Astrocyte (in vitro differentiated cells and primary cell): Measurements from ENCODE around the gene NAAA. TPM values are rescaled to one million over a fixed set of nuclear protein-coding genes. Genes with fewer than 3 reads are reported as not detected.

Experiments
- DNase-seq: peaks from one replicate; pipeline ENCODE4 v3.0.0-alpha.2; 2010; ENCODE audit warnings: low read depth
- FAIRE-seq: peaks from 2 replicates; lab custom pipeline; 2011; peaks lifted over from hg19 to GRCh38; lab: Jason Lieb, UNC
- H2AFZ ChIP-seq: 2 replicates; pipeline ENCODE4 v1.6.0; 2012; ENCODE audit warnings: low read depth, low read length, inconsistent platforms
- H3K27ac ChIP-seq: 2 replicates; pipeline ENCODE4 v1.5.1; 2011; ENCODE audit warnings: low read depth, low read length, inconsistent platforms
- H3K27me3 ChIP-seq: 2 replicates; pipeline ENCODE4 v1.6.0; 2011; ENCODE audit warnings: low read length, inconsistent platforms; ENCODE audit not compliant: insufficient read depth
- H3K36me3 ChIP-seq: 2 replicates; pipeline ENCODE4 v1.5.1; 2011; ENCODE audit warnings: low read length, inconsistent platforms; ENCODE audit not compliant: insufficient read depth
- H3K4me1 ChIP-seq: 2 replicates; pipeline ENCODE4 v1.5.1; 2011; ENCODE audit warnings: low read length, inconsistent platforms; ENCODE audit not compliant: insufficient read depth
- H3K4me2 ChIP-seq: 2 replicates; pipeline ENCODE4 v1.6.0; 2012; ENCODE audit warnings: low read length, inconsistent platforms
- H3K4me3 ChIP-seq: 2 replicates; pipeline ENCODE4 v1.5.1; 2011; ENCODE audit warnings: low read depth, mild to moderate bottlenecking, low read length, inconsistent platforms; ENCODE audit not compliant: insufficient read depth
- H3K79me2 ChIP-seq: 2 replicates; pipeline ENCODE4 v1.6.0; 2012; ENCODE audit warnings: mild to moderate bottlenecking, low read length, inconsistent platforms; ENCODE audit not compliant: insufficient read depth
- H3K9ac ChIP-seq: 2 replicates; pipeline ENCODE4 v1.6.0; 2012; ENCODE audit warnings: mild to moderate bottlenecking, low read length, inconsistent platforms
- H3K9me3 ChIP-seq: 2 replicates; pipeline ENCODE4 v1.5.1; 2012; ENCODE audit warnings: low read depth, mild to moderate bottlenecking, low read length, inconsistent platforms; ENCODE audit not compliant: insufficient read depth
- H4K20me1 ChIP-seq: 2 replicates; pipeline ENCODE4 v1.6.0; 2012; ENCODE audit warnings: low read length, inconsistent platforms; ENCODE audit not compliant: insufficient read depth
- H3K27ac Mint-ChIP-seq: one replicate; pipeline ENCODE4 v1.8.0; 2021; ENCODE audit warnings: mild to moderate bottlenecking, mixed read lengths; ENCODE audit not compliant: unreplicated experiment
- H3K27me3 Mint-ChIP-seq: one replicate; pipeline ENCODE4 v1.8.0; 2021; ENCODE audit warnings: low read depth, mixed read lengths; ENCODE audit not compliant: unreplicated experiment
- H3K36me3 Mint-ChIP-seq: one replicate; pipeline ENCODE4 v1.8.0; 2021; ENCODE audit warnings: low read depth, mixed read lengths; ENCODE audit not compliant: unreplicated experiment
- H3K4me1 Mint-ChIP-seq: one replicate; pipeline ENCODE4 v1.8.0; 2021; ENCODE audit warnings: low read depth, mixed read lengths; ENCODE audit not compliant: unreplicated experiment
- H3K4me3 Mint-ChIP-seq: one replicate; pipeline ENCODE4 v1.8.0; 2021; ENCODE audit warnings: mild to moderate bottlenecking, moderate library complexity, mixed read lengths; ENCODE audit not compliant: unreplicated experiment
- H3K9me3 Mint-ChIP-seq: one replicate; pipeline ENCODE4 v1.8.0; 2021; ENCODE audit warnings: mild to moderate bottlenecking, mixed read lengths; ENCODE audit not compliant: unreplicated experiment
- EZH2 ChIP-seq: IDR thresholded peaks from 2 replicates; pipeline ENCODE4 v1.6.1; 2012; ENCODE audit warnings: mild to moderate bottlenecking, low read length, inconsistent platforms; ENCODE audit not compliant: insufficient read depth
- total RNA-seq: library from RNA; stranded (reverse); gene quantifications from 2 replicates; pipeline ENCODE4 v1.2.1, GENCODE V29; 2021
- TF ChIP-seq, protein P1 (sequence below): IDR thresholded peaks from 2 replicates; pipeline ENCODE4 v1.5.1; 2011; ENCODE audit warnings: low read depth, mild to moderate bottlenecking, inconsistent platforms, low read length, moderate library complexity; ENCODE audit not compliant: insufficient read depth

The NAAA gene
- total RNA-seq, 1 donor from 2014 or later: 13.5 TPM

DNA sequence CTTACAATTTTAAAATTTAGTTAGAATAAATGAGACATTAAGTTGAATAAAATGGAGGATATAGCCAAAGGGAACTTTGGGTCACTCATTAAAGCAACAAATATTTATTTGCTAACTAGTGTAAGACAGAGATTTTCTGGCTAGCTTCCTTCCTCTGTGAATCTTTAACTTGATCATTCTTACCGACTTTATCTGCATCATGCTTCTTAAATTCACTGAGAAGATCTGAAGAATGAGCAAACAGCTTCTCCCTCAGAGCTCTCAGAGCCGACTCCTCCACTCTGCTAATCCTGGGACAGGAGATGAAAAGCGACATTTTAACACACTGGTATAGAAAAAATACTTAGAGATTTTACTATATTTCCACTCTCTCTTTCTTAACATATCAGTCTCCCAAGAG, 73.7 kb downstream of the NAAA start:
- H3K4me1 ChIP-seq: no peaks in the 10 kb centered on the region
- H3K4me3 ChIP-seq: no peak overlapping the region
- H3K4me2 ChIP-seq: no peak overlapping the region
- DNase-seq: no peak
- Mint-ChIP-seq H3K4me1 (no peaks in the 10 kb centered on the region), H3K27me3 (peaks cover 13% of the 10 kb centered on the region), H3K4me3 (no peak overlapping the region), H3K36me3 (no peaks in the 10 kb centered on the region), H3K27ac (no peak overlapping the region), H3K9me3 (no peaks in the 10 kb centered on the region)
- no peak overlapping the region for H2AFZ ChIP-seq
- no peak for TF ChIP-seq EZH2
- TF ChIP-seq, protein P1, sequence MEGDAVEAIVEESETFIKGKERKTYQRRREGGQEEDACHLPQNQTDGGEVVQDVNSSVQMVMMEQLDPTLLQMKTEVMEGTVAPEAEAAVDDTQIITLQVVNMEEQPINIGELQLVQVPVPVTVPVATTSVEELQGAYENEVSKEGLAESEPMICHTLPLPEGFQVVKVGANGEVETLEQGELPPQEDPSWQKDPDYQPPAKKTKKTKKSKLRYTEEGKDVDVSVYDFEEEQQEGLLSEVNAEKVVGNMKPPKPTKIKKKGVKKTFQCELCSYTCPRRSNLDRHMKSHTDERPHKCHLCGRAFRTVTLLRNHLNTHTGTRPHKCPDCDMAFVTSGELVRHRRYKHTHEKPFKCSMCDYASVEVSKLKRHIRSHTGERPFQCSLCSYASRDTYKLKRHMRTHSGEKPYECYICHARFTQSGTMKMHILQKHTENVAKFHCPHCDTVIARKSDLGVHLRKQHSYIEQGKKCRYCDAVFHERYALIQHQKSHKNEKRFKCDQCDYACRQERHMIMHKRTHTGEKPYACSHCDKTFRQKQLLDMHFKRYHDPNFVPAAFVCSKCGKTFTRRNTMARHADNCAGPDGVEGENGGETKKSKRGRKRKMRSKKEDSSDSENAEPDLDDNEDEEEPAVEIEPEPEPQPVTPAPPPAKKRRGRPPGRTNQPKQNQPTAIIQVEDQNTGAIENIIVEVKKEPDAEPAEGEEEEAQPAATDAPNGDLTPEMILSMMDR: no peak
- no peak for FAIRE-seq
- H3K27ac ChIP-seq: no peak overlapping the region
- no peaks in the 10 kb centered on the region for H3K36me3 ChIP-seq
- H3K79me2 ChIP-seq: no peaks in the 10 kb centered on the region
- H3K9me3 ChIP-seq: no peaks in the 10 kb centered on the region
- no peaks in the 10 kb centered on the region for H3K27me3 ChIP-seq
- H4K20me1 ChIP-seq: no peaks in the 10 kb centered on the region
- H3K9ac ChIP-seq: no peak overlapping the region

Other genes starting within 250 kb of the NAAA start
- gene USO1, start 216.4 kb downstream of the NAAA start, total RNA-seq: 104 and 105 TPM in 2 replicates
- gene PPEF2, start 38.6 kb downstream of the NAAA start, total RNA-seq: not detected in 2 replicates
- gene SDAD1, start 49.9 kb upstream of the NAAA start, total RNA-seq: 58.2 and 59.1 TPM in 2 replicates
- gene CXCL9, start 66.5 kb upstream of the NAAA start, total RNA-seq: not detected in 2 replicates
- gene CXCL10, start 82.5 kb upstream of the NAAA start, total RNA-seq: 12.9 and 16.6 TPM in 2 replicates
- 5.8 and 7.6 TPM in 2 replicates for gene CXCL11, start 95.1 kb upstream of the NAAA start, total RNA-seq
- gene ART3, start 133.7 kb upstream of the NAAA start, total RNA-seq: not detected in 2 replicates
- 30.4 and 34.2 TPM in 2 replicates for gene NUP54, start 207.4 kb upstream of the NAAA start, total RNA-seq